ENCODE data around the gene IQSEC1.

Gene IQSEC1

DNA sequence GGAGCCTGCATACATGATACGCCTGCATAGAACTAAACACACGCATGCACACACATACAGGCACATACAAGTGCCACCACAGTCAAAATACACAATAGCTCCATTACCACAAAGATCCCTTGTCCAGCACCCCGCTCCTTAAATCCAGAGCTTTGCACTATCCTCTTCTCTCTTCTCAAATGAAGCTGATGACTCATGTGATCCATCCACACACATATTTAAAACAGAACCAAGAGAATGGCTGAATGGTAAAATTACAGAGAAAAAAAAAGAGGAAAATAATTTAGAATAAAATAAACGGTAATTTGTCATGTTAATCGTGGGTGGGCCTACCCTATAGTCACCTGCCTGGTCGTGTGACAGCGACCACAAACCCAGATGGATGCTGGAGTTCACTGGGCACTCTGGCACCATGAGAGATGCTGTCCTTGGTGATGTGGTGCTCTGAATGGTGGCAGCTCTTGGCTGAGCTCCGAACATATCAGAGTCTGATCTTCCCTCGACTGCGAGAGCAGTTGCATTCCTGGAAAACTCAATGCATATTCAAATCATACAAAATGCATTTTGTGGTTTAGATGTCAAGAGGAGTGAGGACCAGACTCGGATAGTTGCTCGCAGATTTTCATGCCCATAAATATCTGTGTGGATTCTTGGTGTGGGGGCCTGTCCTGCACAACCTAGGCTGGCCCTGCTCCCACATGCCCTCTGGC, 8.9 kb downstream of the IQSEC1 start:
- FAIRE-seq, result no peak
- TF ChIP-seq TAF1 (IDR thresholded peaks at IDR 0.05; ENCODE audit: borderline replicate concordance, low read depth, low read length) (no peak), POLR2A (IDR thresholded peaks at IDR 0.05; ENCODE audit: low read depth, low read length) (no peak), POLR2AphosphoS5 (IDR thresholded peaks at IDR 0.05; ENCODE audit: low read depth, low read length) (no peak)
- no peak for DNase-seq (ENCODE audit: insufficient read length)

DNA sequence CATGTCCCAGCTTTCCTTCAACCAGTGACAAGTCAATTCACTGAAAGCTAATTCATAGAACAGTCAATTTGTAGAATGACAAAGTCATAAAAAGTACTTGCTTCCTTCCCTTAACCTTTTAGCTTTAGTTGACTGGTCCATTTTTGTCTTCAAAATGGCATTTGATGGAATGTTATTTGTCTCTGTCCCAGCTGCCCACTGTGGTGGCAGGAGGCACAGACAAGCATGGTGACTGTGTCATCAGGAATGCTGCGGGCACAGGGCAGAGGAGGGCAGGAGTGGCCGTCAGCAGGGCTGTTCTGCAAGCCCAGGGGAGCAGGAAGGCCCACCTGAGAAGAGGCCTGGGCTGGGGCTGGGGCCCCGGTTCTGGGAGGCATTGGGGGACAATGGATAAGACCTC, 10.0 kb downstream of the IQSEC1 start:
- TF ChIP-seq POLR2A (IDR thresholded peaks at IDR 0.05; ENCODE audit: low read depth, low read length) (no peak), TAF1 (IDR thresholded peaks at IDR 0.05; ENCODE audit: borderline replicate concordance, low read depth, low read length) (no peak), POLR2AphosphoS5 (IDR thresholded peaks at IDR 0.05; ENCODE audit: low read depth, low read length) (no peak)
- FAIRE-seq (no peak), DNase-seq (ENCODE audit: insufficient read length) (no peak)

GRCh38 chr3:13062647-13063046, 10.6 kb downstream of the IQSEC1 start:
- TF ChIP-seq POLR2AphosphoS5 (IDR thresholded peaks at IDR 0.05; ENCODE audit: low read depth, low read length) (no peak), TAF1 (IDR thresholded peaks at IDR 0.05; ENCODE audit: borderline replicate concordance, low read depth, low read length) (no peak), POLR2A (IDR thresholded peaks at IDR 0.05; ENCODE audit: low read depth, low read length) (no peak)
- no peak for FAIRE-seq
- DNase-seq (ENCODE audit: insufficient read length), result no peak

DNA sequence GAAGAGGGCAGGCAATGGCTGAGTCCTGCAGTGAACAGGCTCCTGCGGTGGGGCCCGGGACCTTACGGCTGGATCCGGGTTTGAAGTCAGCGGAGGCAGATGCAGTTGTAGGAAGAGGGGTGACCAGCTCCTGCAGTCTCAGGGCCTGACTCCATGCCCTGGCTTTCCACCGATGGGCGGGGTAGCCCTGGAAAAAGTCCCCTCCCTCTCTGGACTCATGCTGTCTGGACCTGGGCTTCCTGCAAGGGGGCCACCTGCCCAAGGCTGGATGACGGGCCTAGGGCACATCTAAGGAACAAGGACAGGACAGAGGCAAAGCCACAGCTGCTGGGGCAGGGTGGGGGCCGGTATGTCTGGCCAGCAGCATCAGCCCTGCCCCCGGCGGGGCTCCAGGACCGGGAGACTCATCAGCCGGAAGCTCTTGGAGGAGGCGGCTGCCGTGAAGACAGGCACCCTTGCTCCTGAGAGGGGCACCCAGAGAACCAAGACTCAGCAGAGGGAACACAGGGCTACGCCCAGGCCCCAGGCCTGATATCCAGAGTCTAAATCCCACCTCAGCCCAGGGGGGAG, 12.8 kb downstream of the IQSEC1 start:
- no peak for DNase-seq (ENCODE audit: insufficient read length)
- FAIRE-seq, result no peak
- TF ChIP-seq POLR2A (IDR thresholded peaks at IDR 0.05; ENCODE audit: low read depth, low read length) (no peak), TAF1 (IDR thresholded peaks at IDR 0.05; ENCODE audit: borderline replicate concordance, low read depth, low read length) (no peak), POLR2AphosphoS5 (IDR thresholded peaks at IDR 0.05; ENCODE audit: low read depth, low read length) (no peak)

DNA sequence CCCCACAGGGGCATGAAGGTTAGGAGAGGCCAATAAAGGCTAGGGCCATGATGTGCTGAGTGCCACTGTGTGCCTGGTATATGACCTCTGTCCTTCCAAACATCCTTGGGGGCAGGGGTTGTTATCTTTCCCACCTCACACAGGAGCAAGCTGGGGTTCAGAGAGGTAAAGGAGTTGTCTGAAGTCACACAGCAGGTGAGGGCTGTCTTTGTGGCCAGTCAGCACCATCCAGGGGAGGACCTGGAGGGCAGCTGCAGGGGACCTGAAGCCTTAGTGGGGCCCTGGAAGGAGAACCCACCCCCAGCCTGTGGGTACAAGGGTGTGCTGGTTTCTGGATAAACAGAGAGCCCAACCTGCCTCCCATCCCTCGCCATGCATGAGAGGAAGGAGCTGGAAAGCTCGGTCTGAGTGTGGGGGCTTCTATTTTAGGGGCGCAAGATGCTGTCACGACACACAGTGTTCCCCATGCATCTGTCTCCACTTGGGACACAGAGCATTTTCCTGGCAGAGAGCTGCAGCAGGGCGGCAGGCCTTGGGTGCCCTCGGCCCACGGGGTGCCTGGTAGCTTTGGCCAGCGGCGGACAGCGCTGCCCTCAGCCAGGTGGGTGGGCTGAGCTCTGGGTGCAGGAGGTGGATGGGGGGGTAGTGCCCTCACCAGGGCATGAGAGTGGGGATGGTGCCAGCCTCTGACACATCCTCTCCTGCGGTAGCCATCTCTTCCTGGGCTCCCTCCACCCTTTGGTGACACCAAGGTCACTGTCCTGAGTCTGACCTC, 14.7 kb downstream of the IQSEC1 start:
- FAIRE-seq, result peak; percentile 36
- TF ChIP-seq POLR2A (IDR thresholded peaks at IDR 0.05; ENCODE audit: low read depth, low read length) (no peak), POLR2AphosphoS5 (IDR thresholded peaks at IDR 0.05; ENCODE audit: low read depth, low read length) (no peak), TAF1 (IDR thresholded peaks at IDR 0.05; ENCODE audit: borderline replicate concordance, low read depth, low read length) (no peak)

DNA sequence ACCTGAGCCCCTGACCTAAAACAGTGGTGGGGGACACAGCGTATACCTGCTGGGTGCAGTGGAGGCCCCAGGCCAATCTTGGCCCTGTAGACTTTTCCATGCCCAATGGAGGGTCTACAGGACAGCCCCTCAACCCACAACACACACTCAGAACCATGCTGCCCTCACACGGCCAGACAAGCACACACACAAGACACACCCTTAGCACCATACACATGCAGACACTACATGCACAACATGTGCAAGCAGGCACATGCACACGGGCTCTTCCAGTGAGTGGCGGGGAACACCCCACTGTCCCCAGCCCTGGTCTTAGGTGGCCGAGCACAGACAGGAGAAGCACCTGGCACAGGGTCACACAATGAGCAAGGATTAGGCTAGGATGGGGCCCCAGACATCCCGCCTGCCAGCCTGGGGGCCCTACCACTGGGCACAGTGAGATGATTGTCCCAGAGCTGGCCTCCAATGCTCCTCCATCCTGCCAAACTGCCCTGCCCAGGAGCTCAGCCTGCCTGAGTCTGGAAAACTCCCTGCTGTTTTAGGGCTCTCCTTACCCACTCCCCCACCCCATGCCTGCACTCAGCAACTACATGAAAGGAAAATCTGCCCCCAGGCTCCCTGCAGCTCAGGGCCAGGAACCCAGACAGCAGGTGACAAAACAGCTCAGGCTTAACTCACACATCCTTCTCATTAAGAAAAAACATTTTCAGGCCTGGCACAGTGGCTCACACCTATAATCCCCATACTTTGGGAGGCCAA, 15.8 kb downstream of the IQSEC1 start:
- FAIRE-seq (no peak), DNase-seq (ENCODE audit: insufficient read length) (no peak)
- TF ChIP-seq TAF1 (IDR thresholded peaks at IDR 0.05; ENCODE audit: borderline replicate concordance, low read depth, low read length), result no peak
- TF ChIP-seq POLR2A (IDR thresholded peaks at IDR 0.05; ENCODE audit: low read depth, low read length), result no peak
- TF ChIP-seq POLR2AphosphoS5 (IDR thresholded peaks at IDR 0.05; ENCODE audit: low read depth, low read length), result no peak

More for the DNA sequence above, 14.7 kb downstream of the IQSEC1 start:
- DNase-seq (ENCODE audit: insufficient read length), result no peak

DNA sequence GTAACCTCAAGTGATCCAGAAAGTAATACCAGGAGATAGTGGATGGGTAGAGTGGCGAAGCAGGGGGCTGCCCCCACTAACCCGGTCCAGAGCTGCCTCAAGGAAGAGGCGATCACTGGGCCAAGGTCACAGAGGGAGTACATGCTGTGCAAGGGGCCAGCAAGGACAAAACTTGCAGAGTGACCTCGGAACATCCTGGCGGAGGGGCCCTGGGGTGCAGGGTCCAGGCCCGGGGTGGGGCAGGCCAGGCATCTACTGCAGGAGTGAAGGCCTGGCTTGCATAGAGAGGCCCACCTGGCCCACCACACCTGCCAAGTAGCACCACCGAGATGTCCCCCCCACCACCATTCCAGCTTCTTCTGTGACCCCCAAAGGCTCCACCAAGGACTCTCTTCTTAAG, 17.6 kb downstream of the IQSEC1 start:
- TF ChIP-seq POLR2AphosphoS5 (IDR thresholded peaks at IDR 0.05; ENCODE audit: low read depth, low read length) (no peak), TAF1 (IDR thresholded peaks at IDR 0.05; ENCODE audit: borderline replicate concordance, low read depth, low read length) (no peak), POLR2A (IDR thresholded peaks at IDR 0.05; ENCODE audit: low read depth, low read length) (no peak)
- FAIRE-seq (no peak), DNase-seq (ENCODE audit: insufficient read length) (no peak)

DNA sequence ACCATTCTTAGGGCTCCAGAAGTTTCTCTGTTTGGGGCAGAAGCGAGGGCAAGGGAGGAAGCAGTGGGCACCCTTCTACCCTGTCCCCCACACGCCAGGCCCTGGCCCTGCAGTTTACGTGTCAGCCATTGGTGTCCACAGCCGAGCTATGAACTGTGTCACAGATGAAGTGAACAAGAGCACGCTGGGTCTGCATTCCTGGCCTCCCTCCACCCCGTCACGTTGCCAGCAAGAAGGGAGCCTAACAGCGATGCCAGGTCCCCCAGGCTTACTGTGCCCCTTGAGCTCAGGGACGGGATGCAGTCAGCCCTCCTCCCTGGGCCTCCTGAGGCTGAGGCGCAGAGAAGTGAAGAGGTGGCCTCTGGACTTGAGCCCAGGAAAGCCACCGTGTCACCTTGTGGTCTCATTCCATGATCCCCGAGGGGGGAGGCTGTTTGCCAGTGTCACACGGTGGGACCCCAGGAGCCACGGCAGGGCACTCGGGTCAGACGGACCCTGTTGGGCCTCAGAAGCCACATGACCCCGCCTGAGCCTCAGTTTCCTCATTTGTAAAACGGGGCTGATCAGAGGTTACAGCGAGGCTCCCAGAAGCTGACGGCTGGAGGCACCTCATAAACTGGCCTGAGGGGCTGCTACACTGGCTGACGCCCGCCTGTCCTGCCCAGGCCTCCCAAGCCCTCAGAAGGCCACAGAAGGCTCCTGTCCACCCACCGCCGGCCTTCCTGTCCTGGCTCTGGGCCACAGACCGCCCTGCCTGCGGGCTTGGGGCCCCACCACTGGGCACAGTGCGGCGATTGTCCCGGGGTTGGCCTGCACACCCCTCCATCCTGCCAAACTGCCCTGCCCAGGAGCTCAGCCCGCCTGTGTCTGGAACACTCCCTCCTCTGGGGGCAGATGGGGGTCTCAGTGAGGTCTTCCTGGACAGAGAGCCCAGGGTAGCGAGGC, 18.6 kb downstream of the IQSEC1 start:
- FAIRE-seq (no peak), DNase-seq (ENCODE audit: insufficient read length) (no peak)
- TF ChIP-seq TAF1 (IDR thresholded peaks at IDR 0.05; ENCODE audit: borderline replicate concordance, low read depth, low read length) (no peak), POLR2A (IDR thresholded peaks at IDR 0.05; ENCODE audit: low read depth, low read length) (no peak), POLR2AphosphoS5 (IDR thresholded peaks at IDR 0.05; ENCODE audit: low read depth, low read length) (no peak)

- DNase-seq (ENCODE audit: insufficient read length) (no peak), FAIRE-seq (no peak)
Measured at GRCh38 chr3:13053893-13054292, 19.3 kb downstream of the IQSEC1 start.

DNA sequence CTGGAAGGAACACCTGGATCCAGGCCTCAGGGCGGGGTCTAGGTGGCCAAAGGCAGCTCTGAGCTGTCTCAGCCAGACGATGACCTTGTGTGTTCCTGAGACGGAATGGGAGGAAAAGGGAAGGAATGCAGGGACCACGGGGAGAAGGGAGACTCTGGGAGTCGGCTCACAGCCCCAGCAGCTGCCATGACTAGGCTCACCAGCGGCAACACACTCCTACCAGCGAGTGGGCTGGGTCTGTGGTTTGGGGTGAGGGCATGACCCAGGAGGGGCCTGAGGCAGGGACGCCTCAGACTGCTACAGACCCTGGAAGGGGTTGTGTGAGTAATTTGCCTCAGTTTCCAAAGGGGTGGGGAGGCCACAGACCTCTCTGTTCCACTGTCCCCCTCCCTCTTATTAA, 19.8 kb downstream of the IQSEC1 start:
- TF ChIP-seq TAF1 (IDR thresholded peaks at IDR 0.05; ENCODE audit: borderline replicate concordance, low read depth, low read length) (no peak), POLR2A (IDR thresholded peaks at IDR 0.05; ENCODE audit: low read depth, low read length) (no peak), POLR2AphosphoS5 (IDR thresholded peaks at IDR 0.05; ENCODE audit: low read depth, low read length) (no peak)
- DNase-seq (ENCODE audit: insufficient read length), result no peak
- no peak for FAIRE-seq

More at GRCh38 chr3:13053893-13054292, 19.3 kb downstream of the IQSEC1 start:
- TF ChIP-seq TAF1 (IDR thresholded peaks at IDR 0.05; ENCODE audit: borderline replicate concordance, low read depth, low read length) (no peak), POLR2A (IDR thresholded peaks at IDR 0.05; ENCODE audit: low read depth, low read length) (no peak), POLR2AphosphoS5 (IDR thresholded peaks at IDR 0.05; ENCODE audit: low read depth, low read length) (no peak)

Data from GM12892 (cell line).